HepG2 (cell line): ENCODE data around the gene LSMEM2. TPM values are rescaled to one million over a fixed set of nuclear protein-coding genes. Genes with fewer than 3 reads are reported as not detected.

Experiments
- ATF7-NPFF ChIP-seq: sonication (generic); formaldehyde crosslinking; IDR thresholded peaks from 2 replicates; pipeline ENCODE4 v1.8.1; 2023; ENCODE audit warnings: mild to moderate bottlenecking, low read depth, missing genetic modification reagents, moderate library complexity
- EP300 ChIP-seq, 3 experiments: sonication (generic) in 1 of 3; formaldehyde crosslinking in 1 of 3; IDR thresholded peaks; 2 replicates each; pipeline versions ENCODE4 v1.5.1 to v1.6.1; 2011 to 2020; ENCODE audit warnings: low read depth in 2 of 3, low read length in 2 of 3, borderline replicate concordance in 1 of 3, improper control_type of control experiment in 1 of 3, mild to moderate bottlenecking in 1 of 3, missing genetic modification reagents in 1 of 3, moderate library complexity in 1 of 3
- ISL2 ChIP-seq: sonication (generic); formaldehyde crosslinking; IDR thresholded peaks from 2 replicates; pipeline ENCODE4 v1.5.0; 2020; ENCODE audit warnings: missing genetic modification reagents
- MED8 ChIP-seq: sonication (generic); formaldehyde crosslinking; IDR thresholded peaks from 2 replicates; pipeline ENCODE4 v1.8.1; 2023; ENCODE audit warnings: mild to moderate bottlenecking, missing genetic modification reagents; ENCODE audit not compliant: insufficient replicate concordance
- MLX ChIP-seq: IDR thresholded peaks from 2 replicates; pipeline ENCODE4 v1.6.1; 2016
- MYC ChIP-seq: sonication (generic); formaldehyde crosslinking; IDR thresholded peaks from 2 replicates; pipeline ENCODE4 v1.9.0; 2021; ENCODE audit warnings: missing genetic modification reagents, borderline replicate concordance
- RNF2 ChIP-seq: fragments of 450-650 bp; conservative IDR thresholded peaks from 2 replicates; pipeline ENCODE4 v1.6.1; 2016; ENCODE audit warnings: low read depth
- SCMH1 ChIP-seq: sonication (generic); formaldehyde crosslinking; IDR thresholded peaks from 2 replicates; pipeline ENCODE4 v1.9.0; 2021; ENCODE audit warnings: missing genetic modification reagents, mild to moderate bottlenecking, borderline replicate concordance
- SNAI1 ChIP-seq: sonication (generic); formaldehyde crosslinking; IDR thresholded peaks from 2 replicates; pipeline ENCODE4 v1.5.0; 2020; ENCODE audit warnings: mild to moderate bottlenecking, missing genetic modification reagents, borderline replicate concordance
- TRAFD1 ChIP-seq: sonication (generic); formaldehyde crosslinking; IDR thresholded peaks from 2 replicates; pipeline ENCODE4 v1.5.1; 2020; ENCODE audit warnings: missing genetic modification reagents, mild to moderate bottlenecking, borderline replicate concordance
- WIZ ChIP-seq: sonication (generic); formaldehyde crosslinking; IDR thresholded peaks from 2 replicates; pipeline ENCODE4 v1.5.1; 2020; ENCODE audit warnings: mild to moderate bottlenecking, missing genetic modification reagents
- ZIK1 ChIP-seq: sonication (generic); formaldehyde crosslinking; IDR thresholded peaks from 2 replicates; pipeline ENCODE4 v1.5.0; 2020; ENCODE audit warnings: mild to moderate bottlenecking, low read depth, missing genetic modification reagents, borderline replicate concordance
- ZMAT3 ChIP-seq: sonication (generic); formaldehyde crosslinking; conservative IDR thresholded peaks from 2 replicates; pipeline ENCODE4 v1.7.0; 2021; ENCODE audit warnings: missing genetic modification reagents
- ZNF3 ChIP-seq: IDR thresholded peaks from 2 replicates; pipeline ENCODE4 v1.7.0; 2017; ENCODE audit warnings: inconsistent platforms
- ZNF326 ChIP-seq: sonication (generic); formaldehyde crosslinking; IDR thresholded peaks from 2 replicates; pipeline ENCODE4 v1.4.0; 2020; ENCODE audit warnings: missing genetic modification reagents, borderline replicate concordance
- ZNF468 ChIP-seq: sonication (generic); formaldehyde crosslinking; IDR thresholded peaks from 2 replicates; pipeline ENCODE4 v1.8.0; 2022; ENCODE audit warnings: mild to moderate bottlenecking, moderate library complexity, missing genetic modification reagents
- ZNF576 ChIP-seq: sonication (generic); formaldehyde crosslinking; IDR thresholded peaks from 2 replicates; pipeline ENCODE4 v1.4.0; 2020; ENCODE audit warnings: mild to moderate bottlenecking, missing genetic modification reagents
- ZNF792 ChIP-seq: IDR thresholded peaks from 2 replicates; pipeline ENCODE4 v1.6.1; 2016
- ZSCAN29 ChIP-seq: sonication (generic); formaldehyde crosslinking; conservative IDR thresholded peaks from 2 replicates; pipeline ENCODE4 v1.4.0; 2020; ENCODE audit warnings: mild to moderate bottlenecking, missing genetic modification reagents
- polyA plus RNA-seq, 8 experiments: library from polyadenylated mRNA; depleted of rRNA in 3 of 8; stranded (reverse) in 7 of 8; unstranded in 1 of 8; fragments of >200 nt; fragmentation: Illumina TruSeq in 4 of 8; extraction: Trizol in 4 of 8; gene quantifications; 2 replicates each; pipeline versions ENCODE4 v1.2.1 to v1.2.3, GENCODE V29; 2011 to 2016; ENCODE audit warnings: low read depth in 4 of 8, missing spikeins in 1 of 8, mixed read lengths in 1 of 8; ENCODE audit not compliant: insufficient read depth in 1 of 8
- total RNA-seq, 5 experiments: library from RNA; depleted of rRNA; stranded (reverse); fragments of >200 nt; fragmentation: Illumina TruSeq; extraction: Trizol; gene quantifications; 2 replicates each; pipeline ENCODE4 v1.2.3, GENCODE V29; 2016; ENCODE audit warnings: low read depth in 1 of 5
- TF ChIP-seq, protein P1 (sequence below): sonication (generic); formaldehyde crosslinking; IDR thresholded peaks from 2 replicates; pipeline ENCODE4 v1.4.0; 2020; ENCODE audit warnings: mild to moderate bottlenecking, missing genetic modification reagents
- TF ChIP-seq, protein P2 (sequence below): sonication (generic); formaldehyde crosslinking; IDR thresholded peaks from 2 replicates; pipeline ENCODE4 v1.4.0; 2020; ENCODE audit warnings: missing genetic modification reagents
- TF ChIP-seq, protein P3 (sequence below): sonication (generic); formaldehyde crosslinking; IDR thresholded peaks from 2 replicates; pipeline ENCODE4 v1.5.1; 2020; ENCODE audit warnings: missing genetic modification reagents, mild to moderate bottlenecking, borderline replicate concordance

LSMEM2 gene
- total and polyA plus RNA-seq, 2 of the 13 experiments (the other 11 are each of a cell fraction or from before 2014, with no cell fraction given) = 0.07 to 0.41 TPM

DNA sequence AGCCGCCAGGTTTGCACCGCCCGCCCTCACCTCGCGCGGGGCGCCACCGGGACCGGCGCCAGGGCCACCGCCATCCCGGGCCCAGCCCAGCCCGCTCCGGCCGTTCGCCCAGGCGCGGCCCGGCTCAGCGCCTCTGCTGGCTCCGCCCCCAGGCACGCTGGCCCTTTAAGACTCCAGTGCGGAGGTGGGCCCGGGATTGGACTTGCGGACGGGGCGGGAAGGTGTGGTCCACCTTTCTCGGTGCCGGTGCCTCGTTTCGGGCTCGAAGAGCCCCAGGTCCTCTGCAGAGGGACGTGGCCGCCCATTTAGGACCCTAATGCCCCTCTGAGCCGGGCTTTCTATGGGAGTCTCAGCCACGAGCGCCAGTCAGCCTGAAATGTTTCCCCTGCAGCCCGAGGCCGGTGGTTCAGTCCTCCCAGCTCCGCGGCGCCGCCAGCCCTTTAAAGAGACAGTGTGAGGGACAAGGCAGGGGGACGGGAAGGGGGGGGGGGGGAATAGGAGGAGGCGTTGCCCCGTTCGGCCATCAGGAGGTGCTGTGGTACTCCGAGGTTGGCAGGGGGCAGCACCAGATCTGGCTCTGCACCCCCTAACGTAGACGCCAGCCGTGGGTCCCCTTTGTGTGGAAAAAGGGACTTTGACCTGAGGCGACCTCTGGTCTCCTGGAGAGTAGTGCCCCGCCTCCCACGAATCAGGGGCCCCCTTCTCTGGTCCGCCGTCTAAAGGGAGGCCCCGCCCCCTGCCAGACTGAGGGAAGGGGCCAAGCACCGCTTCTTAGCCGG, 42.6 kb downstream of the LSMEM2 start (continued):
- TF ChIP-seq EP300 (IDR thresholded peaks at IDR 0.05; ENCODE audit: low read depth in 2 of 2, low read length in 2 of 2) (peak in 1 of 2 experiments; percentile 64; a peak in 1 of 4 replicates), EP300 (CRISPR knock-in tag; IDR thresholded peaks at IDR 0.05; ENCODE audit: borderline replicate concordance) (no peak), ISL2 (peak; percentile 62; the same call in 1 of the 2 replicates), SCMH1 (no peak), MED8 (CRISPR knock-in tag) (no peak), ZNF576 (CRISPR knock-in tag) (no peak), ZIK1 (no peak), ZNF326 (CRISPR knock-in tag) (no peak), ZNF468 (no peak), ZNF792 (CRISPR knock-in tag) (no peak), ZMAT3 (CRISPR knock-in tag) (no peak), MLX (CRISPR knock-in tag) (no peak), ZSCAN29 (CRISPR knock-in tag) (peak; percentile 45; the same call in 1 of the 2 replicates), WIZ (CRISPR knock-in tag) (no peak), TRAFD1 (0 out of 2 replicates have a peak, but pooled peaks have one; percentile 3), MYC (CRISPR knock-in tag) (peak; percentile 48; the same call in 1 of the 2 replicates), SNAI1 (CRISPR knock-in tag) (0 out of 2 replicates have a peak, but pooled peaks have one; percentile 30), ZNF3 (CRISPR knock-in tag) (no peak), ATF7-NPFF (CRISPR knock-in tag) (peak; percentile 56; the same call in 1 of the 2 replicates), RNF2 (peak; percentile 63; the same call in 1 of the 2 replicates)
- TF ChIP-seq, protein P1, sequence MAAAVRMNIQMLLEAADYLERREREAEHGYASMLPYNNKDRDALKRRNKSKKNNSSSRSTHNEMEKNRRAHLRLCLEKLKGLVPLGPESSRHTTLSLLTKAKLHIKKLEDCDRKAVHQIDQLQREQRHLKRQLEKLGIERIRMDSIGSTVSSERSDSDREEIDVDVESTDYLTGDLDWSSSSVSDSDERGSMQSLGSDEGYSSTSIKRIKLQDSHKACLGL (CRISPR knock-in tag) = 0 out of 2 replicates have a peak, but pooled peaks have one; percentile 8
- TF ChIP-seq, protein P2, sequence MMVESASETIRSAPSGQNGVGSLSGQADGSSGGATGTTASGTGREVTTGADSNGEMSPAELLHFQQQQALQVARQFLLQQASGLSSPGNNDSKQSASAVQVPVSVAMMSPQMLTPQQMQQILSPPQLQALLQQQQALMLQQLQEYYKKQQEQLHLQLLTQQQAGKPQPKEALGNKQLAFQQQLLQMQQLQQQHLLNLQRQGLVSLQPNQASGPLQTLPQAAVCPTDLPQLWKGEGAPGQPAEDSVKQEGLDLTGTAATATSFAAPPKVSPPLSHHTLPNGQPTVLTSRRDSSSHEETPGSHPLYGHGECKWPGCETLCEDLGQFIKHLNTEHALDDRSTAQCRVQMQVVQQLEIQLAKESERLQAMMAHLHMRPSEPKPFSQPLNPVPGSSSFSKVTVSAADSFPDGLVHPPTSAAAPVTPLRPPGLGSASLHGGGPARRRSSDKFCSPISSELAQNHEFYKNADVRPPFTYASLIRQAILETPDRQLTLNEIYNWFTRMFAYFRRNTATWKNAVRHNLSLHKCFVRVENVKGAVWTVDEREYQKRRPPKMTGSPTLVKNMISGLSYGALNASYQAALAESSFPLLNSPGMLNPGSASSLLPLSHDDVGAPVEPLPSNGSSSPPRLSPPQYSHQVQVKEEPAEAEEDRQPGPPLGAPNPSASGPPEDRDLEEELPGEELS (CRISPR knock-in tag) = peak; percentile 54
- TF ChIP-seq, protein P3, sequence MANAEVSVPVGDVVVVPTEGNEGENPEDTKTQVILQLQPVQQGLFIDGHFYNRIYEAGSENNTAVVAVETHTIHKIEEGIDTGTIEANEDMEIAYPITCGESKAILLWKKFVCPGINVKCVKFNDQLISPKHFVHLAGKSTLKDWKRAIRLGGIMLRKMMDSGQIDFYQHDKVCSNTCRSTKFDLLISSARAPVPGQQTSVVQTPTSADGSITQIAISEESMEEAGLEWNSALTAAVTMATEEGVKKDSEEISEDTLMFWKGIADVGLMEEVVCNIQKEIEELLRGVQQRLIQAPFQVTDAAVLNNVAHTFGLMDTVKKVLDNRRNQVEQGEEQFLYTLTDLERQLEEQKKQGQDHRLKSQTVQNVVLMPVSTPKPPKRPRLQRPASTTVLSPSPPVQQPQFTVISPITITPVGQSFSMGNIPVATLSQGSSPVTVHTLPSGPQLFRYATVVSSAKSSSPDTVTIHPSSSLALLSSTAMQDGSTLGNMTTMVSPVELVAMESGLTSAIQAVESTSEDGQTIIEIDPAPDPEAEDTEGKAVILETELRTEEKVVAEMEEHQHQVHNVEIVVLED (CRISPR knock-in tag) = peak; percentile 45; the same call in 1 of the 2 replicates
